ENCODE results near the gene SPATA16.

GRCh38 chr3:172938788-172939187 is 202.2 kb downstream of the SPATA16 start:
- TF ChIP-seq CTCF (IDR thresholded peaks at IDR 0.05), result no peak
- no peak for TF ChIP-seq POLR2A (IDR thresholded peaks at IDR 0.05)

Data from thyroid gland (tissue), 4 donors.